HG02870 (cell line): Measurements from ENCODE around the gene VSTM2B.
"Not testable (repeated sequence)": the region's sequence is repeated elsewhere in the genome, so short reads cannot be mapped to it uniquely, and the experiment has no call there.

Source experiments
- ATAC-seq: cut with Tn5 transposase; IDR thresholded peaks from one replicate; pipeline ENCODE4 v1.9.1; 2021; ENCODE audit warnings: mild to moderate bottlenecking, moderate library complexity; ENCODE audit not compliant: unreplicated experiment

VSTM2B gene

DNA sequence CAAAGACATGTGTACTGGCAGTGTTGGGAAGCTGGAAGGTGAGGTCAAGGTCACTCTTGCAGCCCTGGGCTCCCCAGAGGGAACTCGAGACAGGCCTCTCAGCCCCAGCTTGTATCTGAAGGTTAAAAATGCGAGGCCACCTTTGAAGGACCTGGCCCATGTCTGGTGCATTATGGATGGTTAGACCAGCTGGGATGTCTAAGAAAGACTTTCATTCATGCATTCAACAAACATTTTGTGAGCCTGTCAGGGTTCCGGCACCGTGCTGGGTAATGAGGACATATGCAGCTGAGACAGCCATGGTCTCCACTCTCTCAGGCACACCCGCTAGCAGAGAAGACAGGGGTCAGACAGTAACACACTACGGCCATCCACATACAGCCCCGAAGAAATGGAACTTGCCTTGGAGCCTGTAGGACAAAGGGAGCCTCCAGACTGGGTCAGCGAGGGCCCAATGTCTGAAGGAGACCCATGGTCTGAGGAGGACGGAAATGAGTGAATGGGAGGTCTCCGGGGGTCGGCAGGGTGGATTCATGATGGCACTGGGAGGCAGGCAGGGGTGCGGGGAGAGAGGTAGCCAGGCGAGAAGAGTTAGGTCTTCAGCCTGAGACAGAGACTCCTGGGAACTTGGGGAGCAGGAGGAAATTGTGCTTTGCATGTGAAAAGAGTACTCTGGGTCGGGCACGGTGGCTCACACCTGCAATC, 19.0 kb downstream of the VSTM2B start:
- ATAC-seq: no peak

GRCh38 chr19:29545447-29545846, 19.7 kb downstream of the VSTM2B start:
- ATAC-seq: not testable (repeated sequence)

DNA sequence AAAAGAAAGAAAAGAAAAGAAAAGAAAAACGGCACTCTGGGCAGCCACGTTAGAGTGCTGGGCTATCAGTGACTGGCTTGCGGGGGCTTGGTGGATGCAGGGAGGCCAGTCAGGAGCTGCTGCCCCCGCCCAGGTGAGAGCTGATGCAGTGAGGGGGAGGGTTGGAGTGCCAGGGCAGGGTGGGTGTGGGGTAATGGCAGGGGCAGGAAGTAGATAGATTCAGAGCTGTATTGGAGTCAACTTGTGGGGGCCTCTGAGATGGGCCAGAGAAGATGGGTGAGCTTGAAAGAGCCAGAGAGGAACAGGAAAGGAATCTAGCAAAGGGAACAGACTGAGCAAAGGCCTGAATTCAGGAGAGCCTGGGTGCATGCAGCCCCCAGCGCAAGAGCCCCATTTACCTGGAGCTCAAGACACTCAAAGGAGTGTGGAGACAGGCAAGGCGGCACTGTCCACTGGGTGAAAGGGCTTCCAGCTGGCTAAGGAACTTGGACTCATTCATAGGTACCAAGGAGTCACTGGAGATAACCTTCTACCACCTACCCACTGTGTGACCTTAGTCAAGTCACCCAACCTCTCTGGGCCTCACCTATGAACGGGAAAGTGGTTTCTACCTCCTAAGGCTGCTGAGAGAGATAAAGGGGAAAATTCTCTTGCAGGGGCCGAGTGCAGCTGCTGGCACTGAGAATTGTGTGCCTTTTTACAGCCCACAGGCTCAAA, 20.2 kb downstream of the VSTM2B start:
- no peak for ATAC-seq

GRCh38 chr19:29546583-29547190, 20.9 kb downstream of the VSTM2B start:
- no peak for ATAC-seq

DNA sequence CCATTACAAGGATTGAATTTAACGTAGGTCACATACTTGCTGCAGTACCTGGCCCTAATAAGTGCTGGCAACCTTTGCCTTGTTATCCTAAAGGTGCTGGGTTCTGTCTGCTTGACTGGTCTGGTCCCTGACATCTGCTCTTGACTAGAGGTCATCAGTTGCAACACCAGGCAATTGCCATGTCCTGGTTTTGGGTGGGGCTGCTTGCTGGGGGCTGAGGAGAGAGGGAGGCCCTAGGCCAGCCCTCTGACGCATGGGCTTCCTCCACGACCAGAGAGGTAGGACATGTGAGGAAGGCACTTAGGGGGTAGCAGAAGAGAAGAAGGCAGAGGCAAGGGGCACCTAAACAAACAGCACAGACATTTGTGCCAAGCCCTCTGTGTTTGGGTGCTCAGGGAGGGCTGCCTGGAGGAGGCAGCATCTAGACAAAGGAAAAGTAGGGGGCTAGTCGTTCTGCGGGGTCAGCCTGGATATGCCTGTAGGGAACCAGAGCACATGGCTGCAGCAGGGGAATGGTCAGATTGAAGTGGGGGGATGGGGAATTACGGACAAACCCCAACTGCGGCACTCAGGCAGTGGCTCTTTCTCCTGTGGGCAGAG, 21.7 kb downstream of the VSTM2B start:
- ATAC-seq: no peak

- no peak for ATAC-seq
Measured at GRCh38 chr19:29547981-29548380, 22.2 kb downstream of the VSTM2B start.

DNA sequence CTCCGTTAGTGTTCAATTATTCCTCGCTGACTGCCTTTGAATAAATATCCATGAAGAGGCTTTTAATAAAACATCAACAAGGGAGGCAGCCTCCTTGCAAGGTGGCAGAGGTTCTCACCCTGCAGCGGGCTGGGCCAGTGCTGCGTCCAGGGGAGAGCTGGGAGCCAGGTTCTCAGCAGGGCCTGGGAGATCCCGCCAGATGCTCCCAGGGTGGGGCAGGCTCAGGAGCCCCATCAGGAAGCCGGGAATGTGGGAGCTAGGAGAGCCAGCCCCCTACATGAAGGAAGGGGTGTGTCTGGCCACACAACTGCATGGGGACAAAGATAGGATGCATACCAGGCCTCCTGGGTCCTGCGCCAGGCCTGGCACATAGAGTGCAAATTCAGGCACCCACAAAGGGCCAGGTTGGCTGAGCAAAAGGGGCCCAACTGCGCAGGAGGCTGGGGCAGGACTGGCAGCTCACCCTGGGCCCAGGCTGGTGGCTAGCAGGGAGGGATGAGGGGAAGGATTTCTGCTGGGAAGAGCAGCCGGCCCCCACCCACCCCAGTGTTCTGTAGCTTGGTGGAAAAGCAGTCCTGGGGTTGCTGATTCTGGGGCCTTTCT, 22.8 kb downstream of the VSTM2B start:
- no peak for ATAC-seq

DNA sequence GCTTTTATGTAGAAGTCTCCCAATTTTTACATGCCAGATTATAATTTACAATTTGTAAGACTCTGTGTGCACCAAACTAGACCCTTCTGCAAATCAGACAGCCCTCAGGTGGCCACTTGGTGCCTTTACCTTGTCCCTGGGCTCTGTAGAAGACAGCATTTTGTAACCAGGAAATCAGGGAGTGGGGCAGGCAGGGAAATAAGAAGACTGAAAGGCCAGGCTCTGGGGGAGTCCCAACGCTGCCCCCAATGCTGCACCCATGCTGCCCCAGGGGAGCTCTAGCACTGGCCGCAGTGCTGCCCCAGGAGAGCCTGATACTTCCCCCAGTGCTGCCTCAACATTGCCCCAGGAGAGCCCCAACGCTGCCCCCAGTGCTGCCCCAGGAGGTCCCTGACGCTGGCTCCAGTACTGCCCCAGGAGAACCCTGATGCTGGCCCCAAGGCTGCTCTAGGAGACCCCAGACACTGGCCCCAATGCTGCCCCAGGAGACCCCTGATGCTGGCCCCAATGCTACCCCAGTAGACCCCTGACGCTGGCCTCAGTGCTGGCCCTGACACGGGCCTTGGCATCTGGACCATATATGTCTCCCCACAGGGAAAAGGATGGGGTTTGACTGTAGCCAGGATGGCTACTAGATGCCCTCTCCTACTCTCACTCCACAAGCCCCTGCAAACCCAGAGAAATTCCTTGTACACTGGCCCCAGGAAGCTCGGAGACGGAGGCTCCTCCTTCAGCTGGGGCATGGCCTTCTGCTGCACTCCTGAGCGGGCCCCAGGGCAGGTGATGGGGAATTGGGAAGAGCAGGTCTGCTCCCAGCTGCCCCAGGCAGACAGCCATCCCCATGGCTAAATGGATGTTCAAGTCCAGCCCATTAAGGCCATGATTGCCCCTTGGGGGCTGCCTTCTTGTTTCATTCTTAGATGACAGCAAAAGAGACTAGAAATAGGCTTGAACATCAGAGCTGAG, 23.6 kb downstream of the VSTM2B start:
- no peak for ATAC-seq

DNA sequence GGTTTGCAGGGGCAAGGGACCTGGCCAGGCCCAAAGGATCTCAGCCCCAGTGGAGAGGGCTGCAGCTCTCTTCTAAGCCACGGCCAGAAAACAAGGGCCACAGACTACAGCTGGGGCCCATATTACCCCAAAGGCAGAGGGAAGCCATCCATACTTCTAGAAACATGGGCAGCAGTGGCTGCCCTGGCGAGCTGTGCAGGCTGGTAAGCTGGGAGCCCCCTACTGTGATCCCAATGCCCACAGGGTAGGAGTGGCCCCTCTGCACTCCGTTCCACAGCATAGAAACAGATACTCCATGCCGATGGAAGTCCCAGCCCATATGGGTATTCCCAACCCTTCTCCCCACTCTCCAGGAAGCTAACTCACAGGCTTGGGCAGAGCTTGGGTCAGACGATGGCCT, 25.1 kb downstream of the VSTM2B start:
- no peak for ATAC-seq

DNA sequence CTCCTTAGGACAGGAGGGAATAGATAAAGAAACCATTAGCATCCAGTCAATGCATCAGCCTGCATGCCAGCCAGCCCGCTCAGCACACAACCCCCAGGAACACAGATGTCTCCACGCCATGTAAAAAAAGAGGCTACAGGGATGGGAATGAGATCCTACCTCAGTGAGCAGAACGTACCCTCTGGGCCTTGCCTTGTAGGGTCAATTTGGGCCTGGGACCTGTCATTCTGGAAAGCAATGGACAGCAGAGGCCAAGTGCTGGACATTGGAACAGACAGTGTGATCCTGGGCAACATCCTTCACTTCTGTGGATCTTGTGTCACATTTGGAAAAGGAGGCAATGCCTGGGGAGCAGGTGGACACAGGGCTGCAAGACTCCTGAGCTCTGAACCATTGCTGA, 26.0 kb downstream of the VSTM2B start:
- no peak for ATAC-seq

GRCh38 chr19:29552454-29553280, 26.9 kb downstream of the VSTM2B start:
- ATAC-seq: no peak

DNA sequence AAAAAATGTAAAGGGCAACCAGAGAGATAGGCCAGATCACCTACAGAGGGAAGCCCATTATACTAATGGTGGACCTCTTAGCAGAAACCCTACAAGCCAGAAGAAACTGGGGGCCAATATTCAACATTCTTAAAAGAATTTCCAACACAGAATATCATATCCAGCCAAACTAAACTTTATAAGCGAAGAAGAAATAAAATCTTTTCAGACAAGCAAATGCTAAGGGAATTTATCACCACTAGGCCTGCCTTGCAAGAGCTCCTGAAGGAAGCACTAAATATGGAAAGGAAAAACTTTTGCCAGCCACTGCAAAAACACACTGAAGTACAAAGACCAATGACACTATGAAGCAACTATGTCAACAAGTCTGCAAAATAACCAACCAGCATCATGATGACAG, 28.4 kb downstream of the VSTM2B start:
- ATAC-seq: no peak

GRCh38 chr19:29559110-29559509, 33.3 kb downstream of the VSTM2B start:
- ATAC-seq: not testable (repeated sequence)

DNA sequence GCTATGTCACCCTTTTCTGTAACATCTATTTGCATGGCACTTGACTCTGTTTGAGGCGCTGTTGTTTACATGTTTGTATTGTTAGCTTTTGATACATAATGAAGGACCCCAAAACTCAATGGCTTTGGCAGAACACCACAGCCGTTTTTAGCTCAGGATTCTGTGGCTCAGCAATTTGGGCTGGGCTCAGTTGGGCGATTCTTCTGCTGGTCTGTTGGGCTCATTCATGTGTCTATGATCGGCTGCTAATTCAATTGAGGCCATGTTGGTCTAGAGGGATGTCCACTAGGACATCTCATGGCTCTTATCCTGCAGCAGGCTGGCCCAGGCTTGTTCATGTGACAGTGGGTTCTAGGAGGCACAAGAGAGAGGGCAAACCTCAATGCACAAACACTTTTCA, 33.9 kb downstream of the VSTM2B start:
- ATAC-seq: no peak

GRCh38 chr19:29560313-29561075, 34.7 kb downstream of the VSTM2B start:
- ATAC-seq: no peak

DNA sequence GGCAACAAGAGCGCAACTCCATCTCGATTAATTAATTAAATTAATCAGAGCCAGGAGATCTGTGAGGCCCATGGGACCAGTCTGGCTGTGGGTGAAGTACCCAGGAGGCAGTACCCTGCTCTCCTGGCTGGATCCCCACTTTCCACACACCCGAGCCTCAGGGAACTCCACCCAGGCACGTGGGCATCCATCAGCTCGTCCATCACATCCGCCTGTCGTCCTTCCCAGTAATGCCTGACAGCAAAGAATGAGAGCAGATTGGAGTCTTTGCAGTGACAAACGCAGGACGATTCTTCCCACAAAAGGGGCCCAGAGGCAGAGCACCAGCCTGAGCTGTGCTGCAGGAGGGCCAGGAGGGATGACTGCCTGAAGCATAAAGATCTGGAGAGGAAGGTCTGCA, 35.8 kb downstream of the VSTM2B start:
- no peak for ATAC-seq

DNA sequence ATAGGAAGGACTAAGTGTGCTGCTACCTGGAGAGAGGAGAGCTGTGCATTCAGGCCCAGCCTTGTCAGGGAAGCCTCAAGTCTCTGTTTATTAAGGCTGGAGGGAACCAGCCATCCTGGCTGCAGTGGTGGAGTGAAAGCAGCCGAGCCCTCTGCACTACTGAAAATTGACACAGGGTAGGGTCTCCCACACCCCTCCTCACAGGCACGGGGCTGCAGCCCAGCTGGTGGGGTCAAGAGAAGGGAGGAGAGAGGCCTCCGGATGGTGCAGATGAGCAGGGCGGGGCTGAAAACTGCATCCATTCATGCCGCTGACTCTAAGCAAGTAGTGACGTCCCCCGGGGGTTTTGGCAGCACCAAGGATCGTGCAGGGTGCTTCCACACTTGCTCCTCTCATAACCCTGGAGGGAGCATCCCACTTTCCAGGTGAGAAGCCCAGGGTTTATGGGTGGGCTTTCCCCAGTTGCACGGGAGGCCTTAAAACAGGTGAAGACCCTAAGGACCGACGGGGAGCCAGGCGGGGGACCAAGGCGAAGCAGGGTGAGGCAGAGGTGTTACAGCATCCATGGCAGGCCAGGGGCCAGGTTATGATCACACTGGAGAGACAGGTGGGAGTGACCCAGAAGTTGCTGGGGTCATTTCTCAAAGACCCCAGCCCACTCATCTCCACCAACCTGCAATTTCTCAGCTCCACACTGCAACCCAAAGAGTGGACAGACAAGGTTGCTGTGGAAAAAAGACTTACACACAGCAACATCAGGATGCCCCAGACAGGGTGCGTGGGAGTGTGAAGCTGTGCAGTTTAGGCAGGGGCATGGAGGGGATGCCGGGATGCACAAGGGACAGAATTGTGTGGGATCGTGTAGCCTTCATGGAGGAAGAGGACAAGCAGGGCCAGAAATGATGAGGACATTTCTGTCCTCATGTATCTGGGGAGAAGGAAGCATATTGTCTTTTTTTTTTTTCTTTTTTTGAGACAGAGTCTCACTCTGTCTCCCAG, 36.8 kb downstream of the VSTM2B start:
- ATAC-seq: no peak
